HepG2 (cell line): ENCODE results near the gene PRELID2. TPM values are rescaled to one million over a fixed set of nuclear protein-coding genes. Genes with fewer than 3 reads are reported as not detected.

Source experiments
- ATAC-seq: fragments of 200-7000 bp; cut with Tn5 transposase; 3 replicates; pipeline ENCODE4 v1.9.1; 2020; ENCODE audit warnings: mild to moderate bottlenecking, moderate library complexity
- BruUV-seq: library from RNA; stranded (reverse); fragments of 400-500 nt; replicated peaks from 2 replicates; lab custom pipeline; 2021; lab: Mats Ljungman, UMichigan
- CTCF ChIA-PET: fragments of 300-600 bp; formaldehyde crosslinking; extraction: SDS; loops from one replicate; lab custom pipeline; 2021; ENCODE audit warnings: low total read pairs, inconsistent platforms, low intra/inter-chr PET ratio; lab: Yijun Ruan, JAX
- POLR2A ChIA-PET: fragments of 350-600 bp; sonication (Branson Sonifier 250); formaldehyde crosslinking; loops from one replicate; lab custom pipeline; 2020; ENCODE audit warnings: antibody characterized with exemption, inconsistent platforms; lab: Yijun Ruan, JAX
- DNase-seq: peaks from one replicate; pipeline ENCODE4 v3.0.0-alpha.2; 2015; ENCODE audit warnings: low spot score
- FAIRE-seq: peaks from 3 replicates; lab custom pipeline; 2011; peaks lifted over from hg19 to GRCh38; lab: Jason Lieb, UNC
- H2AFZ ChIP-seq: one replicate; pipeline ENCODE4 v1.6.1; 2011; ENCODE audit warnings: low read length, inconsistent platforms
- H3K27ac ChIP-seq: fragments of 300-600 bp; 3 replicates; pipeline ENCODE4 v1.8.0; 2011; ENCODE audit warnings: mixed run types, mild to moderate bottlenecking, mixed read lengths, low read length, inconsistent platforms; ENCODE audit not compliant: insufficient read depth; ENCODE audit errors: extremely low read length
- H3K27me3 ChIP-seq, 2 experiments: fragments of 200-600 bp in 1 of 2; 2 replicates in 1 of 2; 3 replicates in 1 of 2; pipeline versions ENCODE4 v1.6.0 to v1.8.0; 2011; ENCODE audit warnings: low read length in 2 of 2, mild to moderate bottlenecking in 2 of 2, moderate library complexity in 2 of 2, inconsistent platforms in 1 of 2; ENCODE audit not compliant: insufficient read depth in 2 of 2, control insufficient read depth in 1 of 2
- H3K36me3 ChIP-seq, 2 experiments: fragments of 200-600 bp in 1 of 2; replicated peaks in 1 of 2; 2 replicates in 1 of 2; 3 replicates in 1 of 2; pipeline versions ENCODE4 v1.5.1 to v1.8.0; 2011; ENCODE audit warnings: low read length in 2 of 2, inconsistent platforms in 1 of 2; ENCODE audit not compliant: insufficient read depth in 2 of 2, control insufficient read depth in 1 of 2
- H3K4me1 ChIP-seq: 2 replicates; pipeline ENCODE4 v1.5.1; 2012; ENCODE audit warnings: low read length, inconsistent platforms; ENCODE audit not compliant: insufficient read depth
- H3K4me2 ChIP-seq: 2 replicates; pipeline ENCODE4 v1.6.0; 2011; ENCODE audit warnings: low read depth, low read length, inconsistent platforms
- H3K4me3 ChIP-seq, 3 experiments: fragments of 200-600 bp in 1 of 3; sonication (generic), shearing (Covaris generic) in 1 of 3; replicated peaks in 1 of 3; 2 replicates each; pipeline ENCODE4 v1.5.1; 2011 to 2016; ENCODE audit warnings: low read length in 3 of 3, inconsistent platforms in 2 of 3, low read depth in 2 of 3, mild to moderate bottlenecking in 2 of 3, control low read depth in 1 of 3, mixed read lengths in 1 of 3; ENCODE audit not compliant: insufficient read depth in 1 of 3
- H3K79me2 ChIP-seq: one replicate; pipeline ENCODE4 v1.6.1; 2011; ENCODE audit warnings: low read length, inconsistent platforms; ENCODE audit not compliant: insufficient read depth
- H3K9ac ChIP-seq: 2 replicates; pipeline ENCODE4 v1.6.0; 2011; ENCODE audit warnings: mild to moderate bottlenecking, low read depth, low read length, inconsistent platforms; ENCODE audit not compliant: insufficient read depth
- H3K9me3 ChIP-seq: 2 replicates; pipeline ENCODE4 v1.5.1; 2012; ENCODE audit warnings: mild to moderate bottlenecking, low read length
- H4K20me1 ChIP-seq: 2 replicates; pipeline ENCODE4 v1.6.0; 2011; ENCODE audit warnings: inconsistent platforms, mild to moderate bottlenecking, low read length, moderate library complexity; ENCODE audit not compliant: insufficient read depth
- ETS1 ChIP-seq: sonication (generic); formaldehyde crosslinking; IDR thresholded peaks from 2 replicates; pipeline ENCODE4 v1.4.0; 2020; ENCODE audit warnings: missing genetic modification reagents
- MLLT10 ChIP-seq: sonication (generic); formaldehyde crosslinking; IDR thresholded peaks from 2 replicates; pipeline ENCODE4 v1.4.0; 2020; ENCODE audit warnings: missing genetic modification reagents
- NCOA5 ChIP-seq: sonication (generic); formaldehyde crosslinking; IDR thresholded peaks from 2 replicates; pipeline ENCODE4 v1.4.0; 2020; ENCODE audit warnings: missing genetic modification reagents
- PRDM4 ChIP-seq: sonication (generic); formaldehyde crosslinking; IDR thresholded peaks from 2 replicates; pipeline ENCODE4 v1.9.0; 2021; ENCODE audit warnings: missing genetic modification reagents, borderline replicate concordance
- RAD21 ChIP-seq: fragments of 450-650 bp; formaldehyde crosslinking; IDR thresholded peaks from 2 replicates; pipeline ENCODE4 v1.5.0; 2020; ENCODE audit warnings: mild to moderate bottlenecking
- SAFB2 ChIP-seq: sonication (generic); formaldehyde crosslinking; IDR thresholded peaks from 2 replicates; pipeline ENCODE4 v1.5.1; 2020; ENCODE audit warnings: missing genetic modification reagents, low read depth, mild to moderate bottlenecking, borderline replicate concordance
- SP140L ChIP-seq: sonication (generic); formaldehyde crosslinking; IDR thresholded peaks from 2 replicates; pipeline ENCODE4 v1.4.0; 2020; ENCODE audit warnings: missing genetic modification reagents, borderline replicate concordance
- TARDBP ChIP-seq: sonication (generic); formaldehyde crosslinking; IDR thresholded peaks from 2 replicates; pipeline ENCODE4 v1.8.0; 2022; ENCODE audit warnings: mild to moderate bottlenecking, missing genetic modification reagents
- TMF1 ChIP-seq: sonication (generic); formaldehyde crosslinking; IDR thresholded peaks from 2 replicates; pipeline ENCODE4 v1.8.1; 2022; ENCODE audit warnings: low read depth, missing genetic modification reagents
- ZBTB42 ChIP-seq: sonication (generic); formaldehyde crosslinking; IDR thresholded peaks from 2 replicates; pipeline ENCODE4 v1.5.0; 2020; ENCODE audit warnings: mild to moderate bottlenecking, missing genetic modification reagents
- ZNF777 ChIP-seq: sonication (generic); formaldehyde crosslinking; IDR thresholded peaks from 2 replicates; pipeline ENCODE4 v1.4.0; 2020; ENCODE audit warnings: missing genetic modification reagents
- ZNF790 ChIP-seq: sonication (generic); formaldehyde crosslinking; IDR thresholded peaks from 2 replicates; pipeline ENCODE4 v1.8.0; 2022; ENCODE audit warnings: missing genetic modification reagents, mild to moderate bottlenecking, borderline replicate concordance
- ZSCAN22 ChIP-seq: sonication (generic); formaldehyde crosslinking; IDR thresholded peaks from 2 replicates; pipeline ENCODE4 v1.4.0; 2020; ENCODE audit warnings: mild to moderate bottlenecking, missing genetic modification reagents
- WGBS: methylation state at CpG from one replicate; pipeline ENCODE4 v1.1.6; 2017; ENCODE audit warnings: low lambda C conversion rate; 5-methylcytosine and 5-hydroxymethylcytosine counted together
- in situ Hi-C: cut with HindIII; loops from 2 replicates; pipeline ENCODE4 v1.10.0; 2017; ENCODE audit warnings: low pct_unique_long_range_greater_than_20kb; ENCODE audit not compliant: extremely low pct_ligation_motif_present
- intact Hi-C: fragments of 100-400 bp; cut with micrococcal nuclease; formaldehyde crosslinking; loops from one replicate; pipeline ENCODE4 v1.10.0; 2022; ENCODE audit not compliant: unreplicated experiment
- polyA plus RNA-seq, 8 experiments: library from polyadenylated mRNA; depleted of rRNA in 3 of 8; stranded (reverse) in 7 of 8; unstranded in 1 of 8; fragments of >200 nt; fragmentation: Illumina TruSeq in 4 of 8; extraction: Trizol in 4 of 8; gene quantifications; 2 replicates each; pipeline versions ENCODE4 v1.2.1 to v1.2.3, GENCODE V29; 2011 to 2016; ENCODE audit warnings: low read depth in 4 of 8, missing spikeins in 1 of 8, mixed read lengths in 1 of 8; ENCODE audit not compliant: insufficient read depth in 1 of 8
- total RNA-seq, 5 experiments: library from RNA; depleted of rRNA; stranded (reverse); fragments of >200 nt; fragmentation: Illumina TruSeq; extraction: Trizol; gene quantifications; 2 replicates each; pipeline ENCODE4 v1.2.3, GENCODE V29; 2016; ENCODE audit warnings: low read depth in 1 of 5

PRELID2 gene
- total and polyA plus RNA-seq, 2 of the 13 experiments (the other 11 are each of a cell fraction or from before 2014, with no cell fraction given) = 10.0 to 22.9 TPM

- Histone ChIP-seq H3K36me3 (no peaks in the 10 kb centered on the region), H3K4me3 (no peak overlapping the region), H3K9me3 (no peaks in the 10 kb centered on the region), H3K4me1 (no peaks in the 10 kb centered on the region), H3K4me2 (no peak overlapping the region), H4K20me1 (no peaks in the 10 kb centered on the region), H3K27me3 (no peaks in the 10 kb centered on the region), H2AFZ (no peak overlapping the region), H3K79me2 (no peaks in the 10 kb centered on the region), H3K27ac (no peak overlapping the region), H3K9ac (no peak overlapping the region)
- intact Hi-C loops = no loop called here
- FAIRE-seq = no peak
- WGBS = 90% methylated on average over 2 of the region's 2 CpGs
- DNase-seq = no peak
- ChIA-PET CTCF (no interaction called here), POLR2A (no interaction called here)
- no TSS peak for BruUV-seq
- in situ Hi-C loops = no loop called here
- TF ChIP-seq ZBTB42 (CRISPR knock-in tag) (no peak), PRDM4 (CRISPR knock-in tag) (no peak), TARDBP (CRISPR knock-in tag) (no peak), RAD21 (CRISPR knock-in tag) (no peak), SP140L (CRISPR knock-in tag) (no peak), ZNF790 (no peak), SAFB2 (CRISPR knock-in tag) (no peak), MLLT10 (no peak), NCOA5 (CRISPR knock-in tag) (no peak), ETS1 (CRISPR knock-in tag) (no peak), ZNF777 (CRISPR knock-in tag) (no peak), ZSCAN22 (CRISPR knock-in tag) (no peak), TMF1 (CRISPR knock-in tag) (no peak)
- ATAC-seq = no peak
Measured at GRCh38 chr5:145712245-145712644, 122.9 kb downstream of the PRELID2 start.
